Breast epithelium (tissue), 4 donors: Measurements from ENCODE around the gene ABT1. TPM values are rescaled to one million over a fixed set of nuclear protein-coding genes. Genes with fewer than 3 reads are reported as not detected.

Experiments
- DNase-seq, 2 donors: peaks; one replicate each; pipeline ENCODE4 v3.0.0-alpha.2; 2019; ENCODE audit warnings: low spot score in 2 of 2
- H3K27ac ChIP-seq, 2 donors: fragments of 200-600 bp; sonication (generic) in 1 of 2; one replicate each; pipeline ENCODE4 v1.5.1; 2016 to 2019; ENCODE audit warnings: mild to moderate bottlenecking in 1 of 2
- H3K27me3 ChIP-seq, 2 donors: fragments of 200-600 bp; sonication (generic) in 1 of 2; one replicate each; pipeline versions ENCODE4 v1.5.1 to v1.6.0; 2017 to 2019; ENCODE audit warnings: control low read depth in 1 of 2, mild to moderate bottlenecking in 1 of 2
- H3K36me3 ChIP-seq: fragments of 200-600 bp; one replicate; pipeline ENCODE4 v1.5.1; 2019
- H3K4me1 ChIP-seq, 2 donors: fragments of 200-600 bp; sonication (generic); one replicate each; pipeline ENCODE4 v1.5.1; 2016 to 2019; ENCODE audit warnings: control low read depth in 1 of 2
- H3K4me3 ChIP-seq, 3 donors: fragments of 200-600 bp; sonication (generic); 1 replicate in 2 of 3; 2 replicates in 1 of 3; pipeline ENCODE4 v1.5.1; 2016 to 2019; ENCODE audit warnings: mild to moderate bottlenecking in 3 of 3, moderate library complexity in 2 of 3
- H3K9me3 ChIP-seq, 2 donors: fragments of 200-600 bp; sonication (generic) in 1 of 2; one replicate each; pipeline ENCODE4 v1.5.1; 2016 to 2019; ENCODE audit warnings: control low read depth in 1 of 2
- CTCF ChIP-seq, 3 donors: fragments of 450-650 bp; IDR thresholded peaks; one replicate each; pipeline ENCODE4 v1.5.1; 2016 to 2017; ENCODE audit warnings: antibody characterized with exemption in 3 of 3, mild to moderate bottlenecking in 3 of 3, moderate library complexity in 3 of 3
- POLR2A ChIP-seq: fragments of 450-650 bp; IDR thresholded peaks from one replicate; pipeline ENCODE4 v1.6.1; 2016; ENCODE audit warnings: antibody characterized with exemption, mild to moderate bottlenecking, moderate library complexity
- POLR2AphosphoS5 ChIP-seq, 3 donors: sonication (generic); formaldehyde crosslinking; IDR thresholded peaks; one replicate each; pipeline ENCODE4 v1.6.1; 2017; ENCODE audit warnings: antibody characterized with exemption in 3 of 3
- intact Hi-C: fragments of 100-400 bp; cut with DNase I; formaldehyde crosslinking; loops from one replicate; pipeline ENCODE4 v1.15.1; 2023; ENCODE audit warnings: low total_unique reads
- total RNA-seq, 3 donors: library from RNA; depleted of rRNA; stranded (reverse); fragments of >200 nt; gene quantifications; one replicate each; pipeline ENCODE4 v1.1.0, GENCODE V29; 2016

ABT1 gene
- total RNA-seq, 3 donors from 2014 or later: 13.8 to 19.5 (median 18.0) TPM

- Histone ChIP-seq H3K36me3 (peaks cover 3% of the 10 kb centered on the region), H3K27ac (peak overlapping the region; percentile 61 to 88), H3K4me3 (peak overlapping the region; percentile 89 to 96 (median 94)), H3K9me3 (no peaks in the 10 kb centered on the region), H3K4me1 (peaks cover 6 to 8% of the 10 kb centered on the region in 2 donors), H3K27me3 (peaks cover 0 to 24% of the 10 kb centered on the region in 2 donors)
- no peak for TF ChIP-seq POLR2AphosphoS5 (IDR thresholded peaks at IDR 0.05)
- no peak for TF ChIP-seq CTCF (IDR thresholded peaks at IDR 0.05)
- TF ChIP-seq POLR2A: no peak
- intact Hi-C loops: loop anchor here (5.0 kb wide), 1 partner anchor 1152 kb away; no protein-coding TSS in a partner anchor
- DNase-seq: no peak
These were observed 1.8 kb upstream of the ABT1 start for GRCh38 chr6:26594730-26595632.

GRCh38 chr6:26595669-26596269, 984 bp upstream of the ABT1 start:
- intact Hi-C loops: loop anchor here (5.0 kb wide), 1 partner anchor 1152 kb away; no protein-coding TSS in a partner anchor
- Histone ChIP-seq H3K4me1 (peaks cover 6 to 8% of the 10 kb centered on the region in 2 donors), H3K27me3 (peaks cover 0 to 24% of the 10 kb centered on the region in 2 donors), H3K36me3 (peaks cover 3% of the 10 kb centered on the region), H3K27ac (peak overlapping the region; percentile 61 to 88), H3K9me3 (no peaks in the 10 kb centered on the region), H3K4me3 (peak overlapping the region; percentile 89 to 96 (median 94))
- peak; percentile 71 to 84 for DNase-seq
- TF ChIP-seq POLR2A (no peak), CTCF (IDR thresholded peaks at IDR 0.05) (peak; percentile 87 to 91 (median 90)), POLR2AphosphoS5 (IDR thresholded peaks at IDR 0.05) (peak in 2 of 3 donors; percentile 48 to 69)

DNA sequence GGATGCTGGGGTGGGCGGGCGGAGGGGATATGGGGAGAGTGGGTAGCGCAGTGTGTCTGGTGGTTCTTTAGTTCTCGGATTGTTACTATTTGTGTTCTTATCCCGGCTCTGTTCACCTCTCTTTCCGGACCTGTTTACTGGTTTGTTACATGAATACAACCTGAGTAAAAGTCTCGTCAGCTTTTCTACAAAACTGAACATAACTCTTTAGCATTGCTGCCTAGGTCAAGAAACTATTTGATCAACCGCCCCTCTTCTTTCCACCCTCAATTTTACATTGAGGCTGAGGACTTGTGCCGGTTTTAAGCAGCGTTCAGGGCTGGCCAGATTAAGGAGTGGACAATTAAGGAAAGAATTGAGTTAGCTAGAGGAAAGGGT, 625 bp downstream of the ABT1 start:
- H3K27ac ChIP-seq: peak overlapping the region; percentile 88 to 90
- TF ChIP-seq POLR2AphosphoS5 (IDR thresholded peaks at IDR 0.05) (no peak), POLR2A (no peak), CTCF (IDR thresholded peaks at IDR 0.05) (no peak)
- intact Hi-C loops: loop anchor here (5.0 kb wide), 1 partner anchor 1150 kb away; no protein-coding TSS in a partner anchor

GRCh38 chr6:26597821-26598220, 1.1 kb downstream of the ABT1 start:
- H3K27ac ChIP-seq: peak overlapping the region in 1 of 2 donors; percentile 88
- no peak for TF ChIP-seq POLR2A
- TF ChIP-seq CTCF (IDR thresholded peaks at IDR 0.05): no peak
- no peak for TF ChIP-seq POLR2AphosphoS5 (IDR thresholded peaks at IDR 0.05)
- H3K36me3 ChIP-seq: peaks cover 3% of the 10 kb centered on the region
- intact Hi-C loops: loop anchor here (5.0 kb wide), 1 partner anchor 1149 kb away; no protein-coding TSS in a partner anchor
- DNase-seq: no peak
- H3K9me3 ChIP-seq: no peaks in the 10 kb centered on the region
- H3K4me3 ChIP-seq: peak overlapping the region; percentile 89 to 96 (median 94)
- H3K27me3 ChIP-seq: peaks cover 0 to 17% of the 10 kb centered on the region in 2 donors
- H3K4me1 ChIP-seq: peaks cover 6 to 8% of the 10 kb centered on the region in 2 donors

More for the DNA sequence above, 625 bp downstream of the ABT1 start:
- H3K36me3 ChIP-seq: peaks cover 3% of the 10 kb centered on the region
- no peak for DNase-seq
- no peaks in the 10 kb centered on the region for H3K9me3 ChIP-seq
- peaks cover 0 to 22% of the 10 kb centered on the region in 2 donors for H3K27me3 ChIP-seq
- peaks cover 6 to 8% of the 10 kb centered on the region in 2 donors for H3K4me1 ChIP-seq
- H3K4me3 ChIP-seq: peak overlapping the region; percentile 89 to 96 (median 94)
